ENCODE data around the gene OSBPL3.

Gene OSBPL3

GRCh38 chr7:24965831-24966708, 13.9 kb downstream of the OSBPL3 start:
- H3K9me3 ChIP-seq (ENCODE audit: control insufficient read depth, insufficient read depth, low read length): no peaks in the 10 kb centered on the region
- H3K4me1 ChIP-seq (ENCODE audit: control insufficient read depth, insufficient read depth, low read length): peaks cover 8% of the 10 kb centered on the region
- H3K9ac ChIP-seq (ENCODE audit: low read depth, low read length): no peak overlapping the region
- no peak overlapping the region for H3K4me3 ChIP-seq (ENCODE audit: low read depth, low read length)
- H3K27me3 ChIP-seq (ENCODE audit: control insufficient read depth, insufficient read depth, low read length): no peaks in the 10 kb centered on the region
- H3K36me3 ChIP-seq (ENCODE audit: control insufficient read depth, insufficient read depth, low read length): no peaks in the 10 kb centered on the region

GRCh38 chr7:24964191-24964590, 15.8 kb downstream of the OSBPL3 start:
- Histone ChIP-seq H3K36me3 (ENCODE audit: control insufficient read depth, insufficient read depth, low read length) (no peaks in the 10 kb centered on the region), H3K4me3 (ENCODE audit: low read depth, low read length) (no peak overlapping the region), H3K9ac (ENCODE audit: low read depth, low read length) (no peak overlapping the region), H3K27me3 (ENCODE audit: control insufficient read depth, insufficient read depth, low read length) (no peaks in the 10 kb centered on the region), H3K9me3 (ENCODE audit: control insufficient read depth, insufficient read depth, low read length) (no peaks in the 10 kb centered on the region), H3K4me1 (ENCODE audit: control insufficient read depth, insufficient read depth, low read length) (peaks cover 8% of the 10 kb centered on the region)

GRCh38 chr7:24963218-24963617, 16.8 kb downstream of the OSBPL3 start:
- no peaks in the 10 kb centered on the region for H3K27me3 ChIP-seq (ENCODE audit: control insufficient read depth, insufficient read depth, low read length)
- peaks cover 8% of the 10 kb centered on the region for H3K4me1 ChIP-seq (ENCODE audit: control insufficient read depth, insufficient read depth, low read length)
- H3K9ac ChIP-seq (ENCODE audit: low read depth, low read length): no peak overlapping the region
- no peaks in the 10 kb centered on the region for H3K9me3 ChIP-seq (ENCODE audit: control insufficient read depth, insufficient read depth, low read length)
- no peak overlapping the region for H3K4me3 ChIP-seq (ENCODE audit: low read depth, low read length)
- H3K36me3 ChIP-seq (ENCODE audit: control insufficient read depth, insufficient read depth, low read length): no peaks in the 10 kb centered on the region

- Histone ChIP-seq H3K9ac (ENCODE audit: low read depth, low read length) (no peak overlapping the region), H3K4me3 (ENCODE audit: low read depth, low read length) (no peak overlapping the region), H3K27me3 (ENCODE audit: control insufficient read depth, insufficient read depth, low read length) (no peaks in the 10 kb centered on the region), H3K4me1 (ENCODE audit: control insufficient read depth, insufficient read depth, low read length) (peaks cover 8% of the 10 kb centered on the region), H3K9me3 (ENCODE audit: control insufficient read depth, insufficient read depth, low read length) (no peaks in the 10 kb centered on the region), H3K36me3 (ENCODE audit: control insufficient read depth, insufficient read depth, low read length) (no peaks in the 10 kb centered on the region)
Measured at GRCh38 chr7:24962418-24962962, 17.5 kb downstream of the OSBPL3 start.

- H3K9ac ChIP-seq (ENCODE audit: low read depth, low read length): no peak overlapping the region
- no peak overlapping the region for H3K4me3 ChIP-seq (ENCODE audit: low read depth, low read length)
- H3K9me3 ChIP-seq (ENCODE audit: control insufficient read depth, insufficient read depth, low read length): no peaks in the 10 kb centered on the region
- H3K36me3 ChIP-seq (ENCODE audit: control insufficient read depth, insufficient read depth, low read length): no peaks in the 10 kb centered on the region
- no peaks in the 10 kb centered on the region for H3K27me3 ChIP-seq (ENCODE audit: control insufficient read depth, insufficient read depth, low read length)
- no peaks in the 10 kb centered on the region for H3K4me1 ChIP-seq (ENCODE audit: control insufficient read depth, insufficient read depth, low read length)
Measured at GRCh38 chr7:24959735-24960485, 20.1 kb downstream of the OSBPL3 start.

- no peak overlapping the region for H3K4me3 ChIP-seq (ENCODE audit: low read depth, low read length)
- no peaks in the 10 kb centered on the region for H3K27me3 ChIP-seq (ENCODE audit: control insufficient read depth, insufficient read depth, low read length)
- no peaks in the 10 kb centered on the region for H3K9me3 ChIP-seq (ENCODE audit: control insufficient read depth, insufficient read depth, low read length)
- no peak overlapping the region for H3K9ac ChIP-seq (ENCODE audit: low read depth, low read length)
- no peaks in the 10 kb centered on the region for H3K36me3 ChIP-seq (ENCODE audit: control insufficient read depth, insufficient read depth, low read length)
- H3K4me1 ChIP-seq (ENCODE audit: control insufficient read depth, insufficient read depth, low read length): no peaks in the 10 kb centered on the region
Measured at GRCh38 chr7:24958399-24958798, 21.6 kb downstream of the OSBPL3 start.

- Histone ChIP-seq H3K9ac (ENCODE audit: low read depth, low read length) (no peak overlapping the region), H3K27me3 (ENCODE audit: control insufficient read depth, insufficient read depth, low read length) (no peaks in the 10 kb centered on the region), H3K4me1 (ENCODE audit: control insufficient read depth, insufficient read depth, low read length) (no peaks in the 10 kb centered on the region), H3K36me3 (ENCODE audit: control insufficient read depth, insufficient read depth, low read length) (no peaks in the 10 kb centered on the region), H3K9me3 (ENCODE audit: control insufficient read depth, insufficient read depth, low read length) (no peaks in the 10 kb centered on the region), H3K4me3 (ENCODE audit: low read depth, low read length) (no peak overlapping the region)
Measured at GRCh38 chr7:24956021-24956420, 24.0 kb downstream of the OSBPL3 start.

GRCh38 chr7:24955313-24955712, 24.7 kb downstream of the OSBPL3 start:
- no peaks in the 10 kb centered on the region for H3K9me3 ChIP-seq (ENCODE audit: control insufficient read depth, insufficient read depth, low read length)
- no peaks in the 10 kb centered on the region for H3K27me3 ChIP-seq (ENCODE audit: control insufficient read depth, insufficient read depth, low read length)
- H3K9ac ChIP-seq (ENCODE audit: low read depth, low read length): no peak overlapping the region
- no peak overlapping the region for H3K4me3 ChIP-seq (ENCODE audit: low read depth, low read length)
- H3K36me3 ChIP-seq (ENCODE audit: control insufficient read depth, insufficient read depth, low read length): no peaks in the 10 kb centered on the region
- no peaks in the 10 kb centered on the region for H3K4me1 ChIP-seq (ENCODE audit: control insufficient read depth, insufficient read depth, low read length)

- H3K9me3 ChIP-seq (ENCODE audit: control insufficient read depth, insufficient read depth, low read length): no peaks in the 10 kb centered on the region
- no peaks in the 10 kb centered on the region for H3K27me3 ChIP-seq (ENCODE audit: control insufficient read depth, insufficient read depth, low read length)
- no peaks in the 10 kb centered on the region for H3K4me1 ChIP-seq (ENCODE audit: control insufficient read depth, insufficient read depth, low read length)
- no peaks in the 10 kb centered on the region for H3K36me3 ChIP-seq (ENCODE audit: control insufficient read depth, insufficient read depth, low read length)
- no peak overlapping the region for H3K9ac ChIP-seq (ENCODE audit: low read depth, low read length)
- no peak overlapping the region for H3K4me3 ChIP-seq (ENCODE audit: low read depth, low read length)
Measured at GRCh38 chr7:24952464-24952863, 27.5 kb downstream of the OSBPL3 start.

- Histone ChIP-seq H3K9me3 (ENCODE audit: control insufficient read depth, insufficient read depth, low read length) (no peaks in the 10 kb centered on the region), H3K36me3 (ENCODE audit: control insufficient read depth, insufficient read depth, low read length) (no peaks in the 10 kb centered on the region), H3K4me3 (ENCODE audit: low read depth, low read length) (no peak overlapping the region), H3K27me3 (ENCODE audit: control insufficient read depth, insufficient read depth, low read length) (no peaks in the 10 kb centered on the region), H3K4me1 (ENCODE audit: control insufficient read depth, insufficient read depth, low read length) (no peaks in the 10 kb centered on the region), H3K9ac (ENCODE audit: low read depth, low read length) (no peak overlapping the region)
Measured at GRCh38 chr7:24951441-24951980, 28.5 kb downstream of the OSBPL3 start.

GRCh38 chr7:24949884-24950283, 30.1 kb downstream of the OSBPL3 start:
- Histone ChIP-seq H3K9me3 (ENCODE audit: control insufficient read depth, insufficient read depth, low read length) (no peaks in the 10 kb centered on the region), H3K9ac (ENCODE audit: low read depth, low read length) (no peak overlapping the region), H3K4me3 (ENCODE audit: low read depth, low read length) (no peak overlapping the region), H3K27me3 (ENCODE audit: control insufficient read depth, insufficient read depth, low read length) (no peaks in the 10 kb centered on the region), H3K36me3 (ENCODE audit: control insufficient read depth, insufficient read depth, low read length) (no peaks in the 10 kb centered on the region), H3K4me1 (ENCODE audit: control insufficient read depth, insufficient read depth, low read length) (no peaks in the 10 kb centered on the region)
